Central memory CD8-positive, alpha-beta T cell (primary cell): Measurements from ENCODE around the gene FGF7.
"Not testable (repeated sequence)": the region's sequence is repeated elsewhere in the genome, so short reads cannot be mapped to it uniquely, and the experiment has no call there.

Experiments used
- ATAC-seq: fragments of 150-1000 bp; cut with Tn5 transposase; replicated peaks from 2 replicates; pipeline ENCODE4 v1.10.0; 2022; ENCODE audit warnings: mild to moderate bottlenecking, moderate FRiP score, moderate number of reproducible peaks; ENCODE audit not compliant: poor library complexity, severe bottlenecking; ENCODE audit errors: extremely low read depth
- DNase-seq, 2 donors: peaks; one replicate each; pipeline ENCODE4 v3.0.0; 2021; ENCODE audit warnings: low spot score in 2 of 2
- H3K27ac Mint-ChIP-seq: one replicate; pipeline ENCODE4 v1.8.0; 2022; ENCODE audit warnings: low read depth, mild to moderate bottlenecking, moderate library complexity, mixed read lengths
- H3K27me3 Mint-ChIP-seq: one replicate; pipeline ENCODE4 v1.8.0; 2022; ENCODE audit warnings: mixed read lengths
- H3K36me3 Mint-ChIP-seq: one replicate; pipeline ENCODE4 v1.8.0; 2022; ENCODE audit warnings: mild to moderate bottlenecking, moderate library complexity, mixed read lengths; ENCODE audit not compliant: insufficient read depth
- H3K4me1 Mint-ChIP-seq: one replicate; pipeline ENCODE4 v1.8.0; 2022; ENCODE audit warnings: mixed read lengths
- H3K4me3 Mint-ChIP-seq: one replicate; pipeline ENCODE4 v1.8.0; 2022; ENCODE audit warnings: mild to moderate bottlenecking, moderate library complexity, mixed read lengths
- H3K9me3 Mint-ChIP-seq: one replicate; pipeline ENCODE4 v1.8.0; 2022; ENCODE audit warnings: mixed read lengths

Gene FGF7

GRCh38 chr15:49452595-49452994 is 29.6 kb downstream of the FGF7 start:
- no peak for DNase-seq
- Mint-ChIP-seq H3K36me3 (no peaks in the 10 kb centered on the region), H3K27ac (no peak overlapping the region), H3K4me1 (no peaks in the 10 kb centered on the region), H3K9me3 (no peaks in the 10 kb centered on the region), H3K27me3 (peaks cover 26% of the 10 kb centered on the region), H3K4me3 (no peak overlapping the region)
- no peak for ATAC-seq

DNA sequence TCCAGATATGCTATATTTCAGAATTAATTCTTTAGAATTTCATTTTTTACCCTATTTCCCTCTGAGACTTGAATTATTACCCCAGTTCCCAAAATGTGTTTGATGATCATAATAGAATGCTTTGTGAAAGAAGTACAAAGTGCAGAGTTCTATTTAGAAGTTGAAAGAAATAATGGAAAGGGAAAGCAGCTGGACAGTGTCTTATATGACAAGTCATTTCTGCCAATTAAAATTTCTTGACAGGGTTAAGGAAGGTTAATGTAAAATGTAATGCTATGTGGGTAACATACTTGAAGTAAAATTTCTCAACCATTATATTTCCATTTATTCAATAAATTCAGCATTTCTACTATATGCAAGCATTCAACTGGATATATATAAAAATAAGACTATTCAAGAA is 33.1 kb downstream of the FGF7 start:
- Mint-ChIP-seq H3K4me1 (no peaks in the 10 kb centered on the region), H3K9me3 (no peaks in the 10 kb centered on the region), H3K4me3 (no peak overlapping the region), H3K27ac (no peak overlapping the region), H3K27me3 (peaks cover 43% of the 10 kb centered on the region), H3K36me3 (no peaks in the 10 kb centered on the region)
- DNase-seq, result no peak
- no peak for ATAC-seq

GRCh38 chr15:49458145-49458544 is 35.1 kb downstream of the FGF7 start:
- peaks cover 43% of the 10 kb centered on the region for H3K27me3 Mint-ChIP-seq
- DNase-seq (no peak), ATAC-seq (no peak)
- H3K4me3 Mint-ChIP-seq, result no peak overlapping the region
- no peaks in the 10 kb centered on the region for H3K4me1 Mint-ChIP-seq
- H3K27ac Mint-ChIP-seq, result no peak overlapping the region
- H3K9me3 Mint-ChIP-seq, result no peaks in the 10 kb centered on the region
- H3K36me3 Mint-ChIP-seq, result no peaks in the 10 kb centered on the region

GRCh38 chr15:49460411-49460941 is 37.4 kb downstream of the FGF7 start:
- Mint-ChIP-seq H3K4me1 (no peaks in the 10 kb centered on the region), H3K36me3 (no peaks in the 10 kb centered on the region), H3K4me3 (no peak overlapping the region), H3K27me3 (peaks cover 32% of the 10 kb centered on the region), H3K27ac (no peak overlapping the region), H3K9me3 (no peaks in the 10 kb centered on the region)
- ATAC-seq, result no peak
- no peak for DNase-seq

GRCh38 chr15:49462232-49462844 is 39.3 kb downstream of the FGF7 start:
- Mint-ChIP-seq H3K4me3 (no peak overlapping the region), H3K27ac (no peak overlapping the region), H3K4me1 (no peaks in the 10 kb centered on the region), H3K27me3 (peaks cover 18% of the 10 kb centered on the region), H3K36me3 (no peaks in the 10 kb centered on the region), H3K9me3 (no peaks in the 10 kb centered on the region)
- no peak for ATAC-seq
- DNase-seq, result no peak

- Mint-ChIP-seq H3K9me3 (no peaks in the 10 kb centered on the region), H3K36me3 (no peaks in the 10 kb centered on the region)
Measured at GRCh38 chr15:49464522-49464921, 41.5 kb downstream of the FGF7 start.

GRCh38 chr15:49466119-49466518 is 43.1 kb downstream of the FGF7 start:
- no peaks in the 10 kb centered on the region for H3K27me3 Mint-ChIP-seq
- H3K9me3 Mint-ChIP-seq, result no peaks in the 10 kb centered on the region
- DNase-seq (no peak), ATAC-seq (no peak)
- H3K27ac Mint-ChIP-seq, result no peak overlapping the region
- H3K4me3 Mint-ChIP-seq, result no peak overlapping the region
- no peaks in the 10 kb centered on the region for H3K36me3 Mint-ChIP-seq
- no peaks in the 10 kb centered on the region for H3K4me1 Mint-ChIP-seq

More at GRCh38 chr15:49464522-49464921, 41.5 kb downstream of the FGF7 start:
- no peak for DNase-seq
- H3K4me3 Mint-ChIP-seq, result no peak overlapping the region
- ATAC-seq, result no peak
- no peak overlapping the region for H3K27ac Mint-ChIP-seq
- peaks cover 8% of the 10 kb centered on the region for H3K27me3 Mint-ChIP-seq
- no peaks in the 10 kb centered on the region for H3K4me1 Mint-ChIP-seq

GRCh38 chr15:49467746-49468480 is 44.9 kb downstream of the FGF7 start:
- ATAC-seq (no peak), DNase-seq (no peak)
- Mint-ChIP-seq H3K9me3 (no peaks in the 10 kb centered on the region), H3K36me3 (no peaks in the 10 kb centered on the region), H3K4me3 (no peak overlapping the region), H3K27me3 (no peaks in the 10 kb centered on the region), H3K27ac (no peak overlapping the region), H3K4me1 (peaks cover 6% of the 10 kb centered on the region)

- Mint-ChIP-seq H3K36me3 (no peaks in the 10 kb centered on the region), H3K27ac (no peak overlapping the region), H3K4me3 (no peak overlapping the region), H3K9me3 (no peaks in the 10 kb centered on the region), H3K27me3 (no peaks in the 10 kb centered on the region), H3K4me1 (peaks cover 6% of the 10 kb centered on the region)
- DNase-seq (no peak), ATAC-seq (no peak)
Measured at GRCh38 chr15:49468481-49468839, 45.4 kb downstream of the FGF7 start.

- not testable (repeated sequence) for ATAC-seq, H3K27me3 Mint-ChIP-seq, H3K36me3 Mint-ChIP-seq, H3K4me3 Mint-ChIP-seq, H3K4me1 Mint-ChIP-seq, H3K9me3 Mint-ChIP-seq, DNase-seq
- peak overlapping the region; percentile 33 for H3K27ac Mint-ChIP-seq
Measured at GRCh38 chr15:49471248-49471647, 48.2 kb downstream of the FGF7 start.

- no peak for DNase-seq
- Mint-ChIP-seq H3K4me1 (peaks cover 6% of the 10 kb centered on the region), H3K27ac (peak overlapping the region; percentile 33), H3K27me3 (no peaks in the 10 kb centered on the region), H3K36me3 (no peaks in the 10 kb centered on the region), H3K9me3 (no peaks in the 10 kb centered on the region), H3K4me3 (no peak overlapping the region)
- peak; percentile 63 for ATAC-seq
Measured at GRCh38 chr15:49471733-49472132, 48.7 kb downstream of the FGF7 start.

DNA sequence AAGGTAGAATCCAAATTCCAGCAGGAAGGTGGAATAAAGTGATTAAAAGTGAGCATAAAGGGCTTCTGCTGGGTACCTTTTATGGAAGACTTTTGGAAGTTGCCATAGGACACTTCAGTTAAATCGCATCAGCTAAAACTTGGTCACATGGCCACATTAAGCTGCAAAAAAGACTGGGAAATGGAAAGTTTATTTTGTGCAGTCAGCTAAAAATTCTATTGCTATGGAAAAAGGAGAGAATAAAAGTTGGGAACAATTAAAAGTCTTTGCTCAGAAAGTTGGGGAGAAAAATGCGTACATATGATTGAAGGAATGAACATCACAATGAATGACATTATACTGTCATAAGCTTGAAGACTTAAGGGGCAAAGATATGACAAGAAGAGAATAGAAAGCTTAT is 49.3 kb downstream of the FGF7 start:
- Mint-ChIP-seq H3K4me3 (no peak overlapping the region), H3K36me3 (no peaks in the 10 kb centered on the region), H3K27me3 (no peaks in the 10 kb centered on the region), H3K9me3 (no peaks in the 10 kb centered on the region), H3K4me1 (peaks cover 6% of the 10 kb centered on the region), H3K27ac (no peak overlapping the region)
- DNase-seq (no peak), ATAC-seq (no peak)

- ATAC-seq (no peak), DNase-seq (no peak)
- Mint-ChIP-seq H3K27me3 (peaks cover 6% of the 10 kb centered on the region), H3K4me1 (peaks cover 6% of the 10 kb centered on the region), H3K4me3 (no peak overlapping the region), H3K36me3 (no peaks in the 10 kb centered on the region), H3K27ac (no peak overlapping the region), H3K9me3 (no peaks in the 10 kb centered on the region)
Measured at GRCh38 chr15:49473031-49473430, 50.0 kb downstream of the FGF7 start.
